Measurements from ENCODE around the gene TBC1D23. TPM values are rescaled to one million over a fixed set of nuclear protein-coding genes. Genes with fewer than 3 reads are reported as not detected.
"Not testable (repeated sequence)": the region's sequence is repeated elsewhere in the genome, so short reads cannot be mapped to it uniquely, and the experiment has no call there.

Gene TBC1D23
- total RNA-seq, 1 donor from 2014 or later, result 41.9 TPM

GRCh38 chr3:100256731-100257151 is 4.1 kb upstream of the TBC1D23 start:
- Histone ChIP-seq H3K4me1 (peaks cover 13% of the 10 kb centered on the region), H3K4me3 (no peak overlapping the region), H3K27me3 (ENCODE audit: low read depth) (no peaks in the 10 kb centered on the region), H3K27ac (no peak overlapping the region), H3K36me3 (no peaks in the 10 kb centered on the region), H3K9me3 (no peaks in the 10 kb centered on the region)
- ATAC-seq (no peak), DNase-seq (no peak)
- intact Hi-C loops (cut with DNase I), result loop anchor here (10.0 kb wide), 2 partner anchors 192 to 412 kb away; no protein-coding TSS in a partner anchor
- TF ChIP-seq CTCF (IDR thresholded peaks at IDR 0.05), result no peak

- no peaks in the 10 kb centered on the region for H3K27me3 ChIP-seq (ENCODE audit: low read depth)
- H3K4me3 ChIP-seq, result no peak overlapping the region
- no peak for TF ChIP-seq CTCF (IDR thresholded peaks at IDR 0.05)
- no peaks in the 10 kb centered on the region for H3K36me3 ChIP-seq
- intact Hi-C loops (cut with DNase I), result loop anchor here (10.0 kb wide), 2 partner anchors 193 to 413 kb away; no protein-coding TSS in a partner anchor
- no peaks in the 10 kb centered on the region for H3K9me3 ChIP-seq
- ATAC-seq, result no peak
- H3K27ac ChIP-seq, result no peak overlapping the region
- DNase-seq, result no peak
- H3K4me1 ChIP-seq, result peaks cover 20% of the 10 kb centered on the region
These were observed 3.2 kb upstream of the TBC1D23 start for GRCh38 chr3:100257586-100257985.

GRCh38 chr3:100260081-100260684 is 609 bp upstream of the TBC1D23 start:
- TF ChIP-seq CTCF (IDR thresholded peaks at IDR 0.05), result no peak
- Histone ChIP-seq H3K4me1 (peaks cover 44% of the 10 kb centered on the region), H3K27me3 (ENCODE audit: low read depth) (no peaks in the 10 kb centered on the region), H3K27ac (peak overlapping the region; percentile 95), H3K9me3 (no peaks in the 10 kb centered on the region), H3K36me3 (no peaks in the 10 kb centered on the region), H3K4me3 (peak overlapping the region; percentile 67)
- ATAC-seq, result peak; percentile 19 to 35
- intact Hi-C loops (cut with DNase I), result no loop called here
- peak; percentile 52 for DNase-seq

GRCh38 chr3:100261485-100261903 is 702 bp downstream of the TBC1D23 start:
- peak overlapping the region; percentile 95 for H3K27ac ChIP-seq
- H3K36me3 ChIP-seq, result no peaks in the 10 kb centered on the region
- DNase-seq (no peak), ATAC-seq (no peak)
- peak overlapping the region; percentile 67 for H3K4me3 ChIP-seq
- no peak for TF ChIP-seq CTCF (IDR thresholded peaks at IDR 0.05)
- peaks cover 44% of the 10 kb centered on the region for H3K4me1 ChIP-seq
- no peaks in the 10 kb centered on the region for H3K9me3 ChIP-seq
- intact Hi-C loops (cut with DNase I), result no loop called here
- H3K27me3 ChIP-seq (ENCODE audit: low read depth), result no peaks in the 10 kb centered on the region

GRCh38 chr3:100262925-100263324 is 2.1 kb downstream of the TBC1D23 start:
- ATAC-seq; DNase-seq; H3K4me3 ChIP-seq; H3K27me3 ChIP-seq (ENCODE audit: low read depth); intact Hi-C loops (cut with DNase I); H3K9me3 ChIP-seq; H3K27ac ChIP-seq; H3K36me3 ChIP-seq: not testable (repeated sequence)
- H3K4me1 ChIP-seq, result peaks cover 44% of the 10 kb centered on the region

- DNase-seq (no peak), ATAC-seq (no peak)
- intact Hi-C loops (cut with DNase I), result no loop called here
- Histone ChIP-seq H3K27ac (no peak overlapping the region), H3K27me3 (ENCODE audit: low read depth) (no peaks in the 10 kb centered on the region), H3K36me3 (no peaks in the 10 kb centered on the region), H3K4me3 (no peak overlapping the region), H3K9me3 (no peaks in the 10 kb centered on the region), H3K4me1 (peaks cover 45% of the 10 kb centered on the region)
- TF ChIP-seq CTCF (IDR thresholded peaks at IDR 0.05), result no peak
These were observed 2.8 kb downstream of the TBC1D23 start for GRCh38 chr3:100263583-100263982.

Measured in lower lobe of right lung (tissue), 2 donors.